HUES64 (cell line): Measurements from ENCODE around the gene VWA1.
"Not testable (repeated sequence)": the region's sequence is repeated elsewhere in the genome, so short reads cannot be mapped to it uniquely, and the experiment has no call there.

Source experiments
- H3K27ac ChIP-seq: 2 replicates; pipeline ENCODE4 v1.7.0; 2013; ENCODE audit warnings: low read depth, low read length, inconsistent platforms
- H3K27me3 ChIP-seq: 2 replicates; pipeline ENCODE4 v1.6.1; 2013; ENCODE audit warnings: mild to moderate bottlenecking, low read length; ENCODE audit not compliant: insufficient read depth
- H3K36me3 ChIP-seq: 2 replicates; pipeline ENCODE4 v1.6.1; 2013; ENCODE audit warnings: mild to moderate bottlenecking, low read length; ENCODE audit not compliant: insufficient read depth
- H3K4me1 ChIP-seq: 2 replicates; pipeline ENCODE4 v1.6.1; 2013; ENCODE audit warnings: mild to moderate bottlenecking, low read length, moderate library complexity; ENCODE audit not compliant: insufficient read depth
- H3K4me3 ChIP-seq: 2 replicates; pipeline ENCODE4 v1.5.1; 2013; ENCODE audit warnings: mild to moderate bottlenecking, low read length, moderate library complexity
- H3K9ac ChIP-seq: 2 replicates; pipeline ENCODE4 v1.6.1; 2013; ENCODE audit warnings: mild to moderate bottlenecking, low read depth, low read length
- H3K9me3 ChIP-seq: 2 replicates; pipeline ENCODE4 v1.6.1; 2013; ENCODE audit warnings: low read depth, low read length; ENCODE audit not compliant: insufficient read depth
- WGBS: fragments of 150-250, 120-280 bp; methylation state at CpG from one replicate; pipeline ENCODE4 v1.1.7; 2013; ENCODE audit warnings: missing lambda C conversion rate; 5-methylcytosine and 5-hydroxymethylcytosine counted together

VWA1 gene

DNA sequence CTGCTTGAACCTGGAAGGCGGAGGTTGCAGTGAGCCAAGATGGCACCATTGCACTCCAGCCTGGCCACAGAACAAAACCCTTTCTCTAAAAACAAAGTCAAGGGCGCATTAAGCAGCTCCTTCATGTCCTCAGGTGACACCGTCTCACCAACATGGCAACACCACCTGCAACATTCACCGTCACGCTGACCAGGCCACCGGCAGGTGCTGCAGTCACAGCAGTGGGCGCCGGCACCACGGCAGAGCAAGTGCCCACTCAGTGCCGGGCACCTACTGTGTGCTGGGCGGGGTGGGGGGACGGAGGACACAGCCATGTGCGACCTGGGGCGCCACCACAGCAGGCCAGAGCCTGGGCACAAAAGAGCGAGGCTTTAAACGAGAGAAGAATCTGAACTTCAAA lies 48.2 kb downstream of the VWA1 start:
- no peaks in the 10 kb centered on the region for H3K27me3 ChIP-seq
- WGBS, result 97% methylated on average over 16 of the region's 16 CpGs
- H3K9me3 ChIP-seq, result no peaks in the 10 kb centered on the region
- peaks cover 64% of the 10 kb centered on the region for H3K36me3 ChIP-seq
- H3K9ac ChIP-seq, result no peak overlapping the region
- no peaks in the 10 kb centered on the region for H3K4me1 ChIP-seq
- H3K27ac ChIP-seq, result no peak overlapping the region
- no peak overlapping the region for H3K4me3 ChIP-seq

GRCh38 chr1:1484976-1485750 lies 49.7 kb downstream of the VWA1 start:
- H3K9ac ChIP-seq, H3K9me3 ChIP-seq, H3K27ac ChIP-seq, H3K4me1 ChIP-seq, H3K4me3 ChIP-seq, H3K27me3 ChIP-seq: not testable (repeated sequence)
- WGBS, result 95% methylated on average over 37 of the region's 46 CpGs
- peaks cover 66% of the 10 kb centered on the region for H3K36me3 ChIP-seq

GRCh38 chr1:1485755-1486317 lies 50.3 kb downstream of the VWA1 start:
- not testable (repeated sequence) for H3K9ac ChIP-seq, H3K9me3 ChIP-seq, H3K27ac ChIP-seq, H3K4me1 ChIP-seq, H3K4me3 ChIP-seq, H3K27me3 ChIP-seq
- H3K36me3 ChIP-seq, result peaks cover 68% of the 10 kb centered on the region
- 96% methylated on average over 26 of the region's 31 CpGs for WGBS

- 96% methylated on average over 18 of the region's 18 CpGs for WGBS
- Histone ChIP-seq H3K9me3 (no peaks in the 10 kb centered on the region), H3K27ac (no peak overlapping the region), H3K4me3 (no peak overlapping the region), H3K9ac (no peak overlapping the region), H3K4me1 (no peaks in the 10 kb centered on the region), H3K27me3 (no peaks in the 10 kb centered on the region), H3K36me3 (peaks cover 77% of the 10 kb centered on the region)
Measured at GRCh38 chr1:1487701-1488100, 52.2 kb downstream of the VWA1 start.

GRCh38 chr1:1489231-1489630 lies 53.7 kb downstream of the VWA1 start:
- Histone ChIP-seq H3K9me3 (no peaks in the 10 kb centered on the region), H3K36me3 (peaks cover 74% of the 10 kb centered on the region), H3K9ac (no peak overlapping the region), H3K4me3 (no peak overlapping the region), H3K4me1 (no peaks in the 10 kb centered on the region), H3K27ac (no peak overlapping the region), H3K27me3 (no peaks in the 10 kb centered on the region)
- WGBS, result 94% methylated on average over 16 of the region's 16 CpGs

DNA sequence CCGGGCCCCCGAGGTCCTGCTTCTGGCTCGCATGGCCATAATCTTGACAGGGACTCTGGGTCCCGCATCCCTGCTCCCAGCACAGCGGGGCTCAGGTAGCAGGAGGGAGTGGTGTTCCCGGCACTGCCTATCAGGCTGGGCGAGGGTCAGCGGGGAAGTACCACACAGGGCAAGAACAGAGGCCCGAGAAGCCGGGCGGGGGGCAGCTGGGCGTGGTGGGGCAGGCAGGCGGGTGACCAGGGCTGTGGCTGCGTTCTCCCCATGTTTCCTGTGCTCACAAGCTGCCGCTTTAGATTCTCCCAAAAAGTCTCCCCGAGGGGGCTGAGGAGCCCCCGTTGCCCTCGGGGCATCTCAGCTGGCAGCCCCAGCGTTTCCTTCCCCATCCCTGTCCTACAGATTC lies 54.4 kb downstream of the VWA1 start:
- Histone ChIP-seq H3K4me1 (no peaks in the 10 kb centered on the region), H3K27me3 (no peaks in the 10 kb centered on the region), H3K9me3 (no peaks in the 10 kb centered on the region), H3K36me3 (peaks cover 72% of the 10 kb centered on the region), H3K27ac (no peak overlapping the region), H3K9ac (no peak overlapping the region), H3K4me3 (no peak overlapping the region)
- WGBS, result 96% methylated on average over 19 of the region's 19 CpGs

DNA sequence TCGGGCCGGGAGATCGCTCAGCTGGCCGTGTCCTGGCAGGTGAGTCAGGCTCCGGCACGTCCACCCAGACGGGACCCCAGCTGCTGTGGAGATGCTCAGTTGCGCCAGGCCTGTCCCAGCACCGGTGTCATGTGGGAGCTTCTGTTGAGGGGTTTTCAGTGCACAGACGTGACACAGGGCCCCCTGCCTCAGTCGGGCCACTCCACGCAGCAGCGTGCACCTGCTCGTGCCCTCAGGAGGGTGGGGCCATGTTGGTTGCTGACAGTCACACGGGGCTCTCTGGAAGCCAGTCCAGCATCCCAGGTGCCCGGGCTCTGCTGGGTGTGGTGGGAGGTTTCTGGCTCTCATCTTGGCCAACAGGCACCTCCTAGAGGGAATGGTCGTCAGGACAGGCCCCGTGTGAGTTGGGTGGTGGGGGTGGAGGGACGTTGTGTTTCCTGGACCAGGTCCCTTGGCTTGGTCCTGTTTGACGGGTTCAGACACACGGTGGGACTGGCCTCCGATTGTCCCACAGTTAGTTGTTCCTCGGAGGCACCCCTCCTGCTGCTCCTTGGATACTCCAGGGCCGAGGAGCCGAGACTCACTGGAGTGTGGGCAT lies 55.2 kb downstream of the VWA1 start:
- peaks cover 79% of the 10 kb centered on the region for H3K36me3 ChIP-seq
- H3K9me3 ChIP-seq, result no peaks in the 10 kb centered on the region
- no peaks in the 10 kb centered on the region for H3K27me3 ChIP-seq
- H3K4me3 ChIP-seq, result no peak overlapping the region
- no peaks in the 10 kb centered on the region for H3K4me1 ChIP-seq
- no peak overlapping the region for H3K27ac ChIP-seq
- 94% methylated on average over 18 of the region's 25 CpGs for WGBS
- H3K9ac ChIP-seq, result no peak overlapping the region

DNA sequence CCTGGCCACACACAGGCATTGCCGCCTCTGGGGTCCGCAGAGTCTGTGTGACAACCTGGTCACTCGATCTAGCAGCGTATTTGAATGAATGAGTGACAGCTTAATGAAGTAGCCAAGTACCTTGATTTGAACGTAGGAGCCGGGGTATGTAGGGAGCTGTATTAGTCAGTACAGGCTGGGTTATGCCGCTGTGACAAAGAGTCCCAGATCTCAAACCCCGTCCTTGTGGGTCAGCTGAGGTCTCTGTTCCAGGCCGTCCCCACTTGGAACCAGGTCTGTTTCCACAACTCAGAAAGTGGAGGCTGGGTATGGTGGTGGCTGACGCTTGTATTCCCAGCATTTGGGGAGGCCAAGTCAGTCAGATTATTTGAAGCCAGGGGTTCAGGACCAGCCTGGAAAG lies 56.1 kb downstream of the VWA1 start:
- H3K27ac ChIP-seq, result no peak overlapping the region
- H3K4me1 ChIP-seq, result no peaks in the 10 kb centered on the region
- H3K9me3 ChIP-seq, result no peaks in the 10 kb centered on the region
- no peak overlapping the region for H3K9ac ChIP-seq
- 96% methylated on average over 10 of the region's 10 CpGs for WGBS
- peaks cover 78% of the 10 kb centered on the region for H3K36me3 ChIP-seq
- no peak overlapping the region for H3K4me3 ChIP-seq
- H3K27me3 ChIP-seq, result no peaks in the 10 kb centered on the region
